Measurements from ENCODE around the gene PLPPR3.

GRCh38 chr19:843836-844545 is 22.2 kb upstream of the PLPPR3 start:
- TF ChIP-seq PPARA (CRISPR knock-in tag; IDR thresholded peaks at IDR 0.05; ENCODE audit: borderline replicate concordance) (no peak), ZNF70 (CRISPR knock-in tag; IDR thresholded peaks at IDR 0.05) (no peak), ZNF8 (CRISPR knock-in tag; IDR thresholded peaks at IDR 0.05) (no peak), ZC3H10 (CRISPR knock-in tag; IDR thresholded peaks at IDR 0.05) (no peak), ZFP3 (CRISPR knock-in tag; IDR thresholded peaks at IDR 0.05) (no peak), OSR1 (CRISPR knock-in tag; IDR thresholded peaks at IDR 0.05) (no peak), POU6F1 (CRISPR knock-in tag; IDR thresholded peaks at IDR 0.05; ENCODE audit: borderline replicate concordance, low read depth) (no peak), CSDC2 (CRISPR knock-in tag; IDR thresholded peaks at IDR 0.05) (no peak), PATZ1 (CRISPR knock-in tag; IDR thresholded peaks at IDR 0.05; ENCODE audit: borderline replicate concordance) (no peak), RARB (CRISPR knock-in tag; IDR thresholded peaks at IDR 0.05) (no peak), TSHZ2 (CRISPR knock-in tag; IDR thresholded peaks at IDR 0.05) (no peak), ARNTL (CRISPR knock-in tag; IDR thresholded peaks at IDR 0.05; ENCODE audit: borderline replicate concordance, low read depth) (no peak)

All from SK-N-SH treated with all-trans-retinoic acid at 6 μM for 48 hours (cell line).